ENCODE measurements around the gene IDE.
"Not testable (repeated sequence)": the region's sequence is repeated elsewhere in the genome, so short reads cannot be mapped to it uniquely, and the experiment has no call there.

Gene IDE

GRCh38 chr10:92407305-92408016, 166.4 kb downstream of the IDE start:
- no peak for DNase-seq
- no peak for TF ChIP-seq EZH2phosphoT487 (IDR thresholded peaks at IDR 0.05; ENCODE audit: low read length)
- no peak for TF ChIP-seq CTCF (IDR thresholded peaks at IDR 0.05; ENCODE audit: low read length)
- no peak for TF ChIP-seq EZH2 (optimal IDR thresholded peaks at IDR 0.05; ENCODE audit: low read depth, low read length)
- H3K4me3 ChIP-seq (ENCODE audit: low read length): no peak overlapping the region
- H3K4me2 ChIP-seq (ENCODE audit: low read depth, low read length): no peak overlapping the region
- no peak overlapping the region for H2AFZ ChIP-seq (ENCODE audit: low read length)
- no peak overlapping the region for H3K9ac ChIP-seq (ENCODE audit: low read length)
- no peaks in the 10 kb centered on the region for H3K36me3 ChIP-seq (replicated peaks; ENCODE audit: insufficient read depth, low read length)
- H3F3A ChIP-seq (ENCODE audit: insufficient read depth, low read length): no peaks in the 10 kb centered on the region
- no peaks in the 10 kb centered on the region for H3K9me3 ChIP-seq (replicated peaks; ENCODE audit: insufficient read depth, low read length)
- H3K27ac ChIP-seq (ENCODE audit: low read length): no peak overlapping the region
- H3K9me2 ChIP-seq (replicated peaks; ENCODE audit: insufficient read depth, low read length): no peaks in the 10 kb centered on the region
- no peaks in the 10 kb centered on the region for H3K79me2 ChIP-seq (ENCODE audit: low read length)
- H3K4me1 ChIP-seq (ENCODE audit: low read length): no peaks in the 10 kb centered on the region
- H4K20me1 ChIP-seq (ENCODE audit: insufficient read depth, low read length): no peaks in the 10 kb centered on the region
- no peaks in the 10 kb centered on the region for H3K27me3 ChIP-seq (replicated peaks; ENCODE audit: insufficient read depth, low read length)

- Histone ChIP-seq H3K4me1 (ENCODE audit: low read length) (no peaks in the 10 kb centered on the region), H3K27me3 (replicated peaks; ENCODE audit: insufficient read depth, low read length) (no peaks in the 10 kb centered on the region), H3K9me2 (replicated peaks; ENCODE audit: insufficient read depth, low read length) (no peaks in the 10 kb centered on the region), H3K9ac (ENCODE audit: low read length) (no peak overlapping the region), H3K79me2 (ENCODE audit: low read length) (no peaks in the 10 kb centered on the region), H3K4me2 (ENCODE audit: low read depth, low read length) (no peak overlapping the region), H3K9me3 (replicated peaks; ENCODE audit: insufficient read depth, low read length) (no peaks in the 10 kb centered on the region), H4K20me1 (ENCODE audit: insufficient read depth, low read length) (no peaks in the 10 kb centered on the region), H2AFZ (ENCODE audit: low read length) (no peak overlapping the region), H3F3A (ENCODE audit: insufficient read depth, low read length) (no peaks in the 10 kb centered on the region), H3K27ac (ENCODE audit: low read length) (no peak overlapping the region), H3K36me3 (replicated peaks; ENCODE audit: insufficient read depth, low read length) (no peaks in the 10 kb centered on the region), H3K4me3 (ENCODE audit: low read length) (no peak overlapping the region)
- TF ChIP-seq EZH2 (optimal IDR thresholded peaks at IDR 0.05; ENCODE audit: low read depth, low read length) (no peak), CTCF (IDR thresholded peaks at IDR 0.05; ENCODE audit: low read length) (no peak), EZH2phosphoT487 (IDR thresholded peaks at IDR 0.05; ENCODE audit: low read length) (no peak)
- no peak for DNase-seq
Observed at GRCh38 chr10:92405419-92405924, 168.4 kb downstream of the IDE start.

DNA sequence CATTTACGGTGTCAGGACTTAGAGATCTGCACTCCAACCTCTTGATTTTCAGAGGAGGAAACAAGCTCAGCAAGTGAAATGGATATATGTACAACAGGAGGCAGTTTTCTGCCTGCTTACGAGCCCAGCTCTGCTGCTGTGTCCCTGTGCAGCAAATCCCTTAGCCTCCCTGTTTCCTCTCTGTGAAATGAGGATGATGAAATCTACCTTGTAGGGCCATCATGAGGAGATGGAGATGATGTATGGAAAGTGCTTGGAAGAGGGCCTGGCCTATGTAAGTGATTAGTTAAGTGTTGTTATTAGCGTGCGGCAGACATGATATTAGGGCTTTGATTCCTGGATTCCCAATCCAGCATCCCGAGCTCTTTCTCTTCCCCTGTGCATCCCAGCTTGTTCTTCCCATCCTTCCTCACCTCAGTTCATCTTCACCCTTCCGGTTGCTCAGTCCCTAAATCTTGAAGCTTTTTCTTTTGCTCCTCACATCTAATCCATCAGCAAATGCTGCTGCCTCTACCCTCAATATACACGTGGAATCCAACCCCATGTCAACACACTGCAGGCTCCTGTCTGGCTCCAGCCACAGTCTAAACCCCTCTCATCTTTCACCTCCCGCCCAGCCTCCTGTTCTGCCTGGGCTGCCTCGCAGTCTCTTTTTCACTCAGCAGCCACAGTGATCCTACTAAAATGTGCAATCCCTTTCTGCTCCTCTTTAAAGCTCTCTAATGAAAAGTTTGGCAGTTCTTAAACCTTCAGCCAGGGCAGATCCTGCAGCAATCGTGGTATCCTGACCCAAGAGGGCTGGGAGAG, 169.1 kb downstream of the IDE start:
- Histone ChIP-seq H3K9me3 (replicated peaks; ENCODE audit: insufficient read depth, low read length) (no peaks in the 10 kb centered on the region), H3F3A (ENCODE audit: insufficient read depth, low read length) (no peaks in the 10 kb centered on the region), H3K4me3 (ENCODE audit: low read length) (no peak overlapping the region), H3K79me2 (ENCODE audit: low read length) (no peaks in the 10 kb centered on the region), H3K4me1 (ENCODE audit: low read length) (no peaks in the 10 kb centered on the region), H3K9ac (ENCODE audit: low read length) (no peak overlapping the region), H4K20me1 (ENCODE audit: insufficient read depth, low read length) (no peaks in the 10 kb centered on the region), H3K27ac (ENCODE audit: low read length) (no peak overlapping the region), H3K9me2 (replicated peaks; ENCODE audit: insufficient read depth, low read length) (no peaks in the 10 kb centered on the region), H3K36me3 (replicated peaks; ENCODE audit: insufficient read depth, low read length) (no peaks in the 10 kb centered on the region), H3K4me2 (ENCODE audit: low read depth, low read length) (no peak overlapping the region), H2AFZ (ENCODE audit: low read length) (no peak overlapping the region), H3K27me3 (replicated peaks; ENCODE audit: insufficient read depth, low read length) (no peaks in the 10 kb centered on the region)
- DNase-seq: no peak
- TF ChIP-seq EZH2phosphoT487 (IDR thresholded peaks at IDR 0.05; ENCODE audit: low read length) (no peak), EZH2 (optimal IDR thresholded peaks at IDR 0.05; ENCODE audit: low read depth, low read length) (no peak), CTCF (IDR thresholded peaks at IDR 0.05; ENCODE audit: low read length) (no peak)

GRCh38 chr10:92402234-92402633, 171.7 kb downstream of the IDE start:
- H3K9ac ChIP-seq (ENCODE audit: low read length); H3K9me3 ChIP-seq (replicated peaks; ENCODE audit: insufficient read depth, low read length); H3K27me3 ChIP-seq (replicated peaks; ENCODE audit: insufficient read depth, low read length); H3K36me3 ChIP-seq (replicated peaks; ENCODE audit: insufficient read depth, low read length); H3F3A ChIP-seq (ENCODE audit: insufficient read depth, low read length); H3K79me2 ChIP-seq (ENCODE audit: low read length); H3K4me2 ChIP-seq (ENCODE audit: low read depth, low read length); H2AFZ ChIP-seq (ENCODE audit: low read length); H3K9me2 ChIP-seq (replicated peaks; ENCODE audit: insufficient read depth, low read length); H3K4me3 ChIP-seq (ENCODE audit: low read length); H4K20me1 ChIP-seq (ENCODE audit: insufficient read depth, low read length); H3K4me1 ChIP-seq (ENCODE audit: low read length); DNase-seq; H3K27ac ChIP-seq (ENCODE audit: low read length): not testable (repeated sequence)
